SK-N-MC (cell line): ENCODE measurements around the gene GLT6D1.

ENCODE experiments used
- DNase-seq: peaks from one replicate; pipeline ENCODE4 v3.0.0-alpha.2; 2011; ENCODE audit warnings: low read depth, low spot score
- H3K27ac ChIP-seq: fragments of 200-600 bp; sonication (generic); 2 replicates; pipeline ENCODE4 v1.5.1; 2016; ENCODE audit warnings: mixed run types
- H3K36me3 ChIP-seq: fragments of 200-600 bp; sonication (generic); 2 replicates; pipeline ENCODE4 v1.6.1; 2017; ENCODE audit warnings: antibody characterized with exemption, low read length, mixed read lengths; ENCODE audit not compliant: insufficient read depth
- H3K4me3 ChIP-seq: fragments of 200-600 bp; sonication (generic); 2 replicates; pipeline ENCODE4 v1.5.1; 2016
- H3K9ac ChIP-seq: fragments of 200-600 bp; sonication (generic); 2 replicates; pipeline ENCODE4 v1.8.0; 2017; ENCODE audit warnings: mixed run types, mixed read lengths; ENCODE audit not compliant: insufficient read length
- H3K9me3 ChIP-seq: fragments of 200-600 bp; sonication (generic); 2 replicates; pipeline ENCODE4 v1.6.1; 2017; ENCODE audit warnings: low read depth, mild to moderate bottlenecking, antibody characterized with exemption, low read length, moderate library complexity, mixed read lengths
- EZH2 ChIP-seq: fragments of 200-600 bp; sonication (generic); IDR thresholded peaks from one replicate; pipeline ENCODE4 v1.6.1; 2017; ENCODE audit warnings: antibody characterized with exemption
- FOXP2 ChIP-seq: optimal IDR thresholded peaks from 2 replicates; pipeline ENCODE3; 2011; ENCODE audit warnings: mild to moderate bottlenecking, moderate library complexity; ENCODE audit not compliant: insufficient read depth; ENCODE audit errors: extremely low read length, control extremely low read depth
- POLR2AphosphoS5 ChIP-seq: IDR thresholded peaks from 2 replicates; pipeline ENCODE4 v1.6.1; 2012; ENCODE audit warnings: mild to moderate bottlenecking, low read depth, low read length, borderline replicate concordance

GLT6D1 gene

DNA sequence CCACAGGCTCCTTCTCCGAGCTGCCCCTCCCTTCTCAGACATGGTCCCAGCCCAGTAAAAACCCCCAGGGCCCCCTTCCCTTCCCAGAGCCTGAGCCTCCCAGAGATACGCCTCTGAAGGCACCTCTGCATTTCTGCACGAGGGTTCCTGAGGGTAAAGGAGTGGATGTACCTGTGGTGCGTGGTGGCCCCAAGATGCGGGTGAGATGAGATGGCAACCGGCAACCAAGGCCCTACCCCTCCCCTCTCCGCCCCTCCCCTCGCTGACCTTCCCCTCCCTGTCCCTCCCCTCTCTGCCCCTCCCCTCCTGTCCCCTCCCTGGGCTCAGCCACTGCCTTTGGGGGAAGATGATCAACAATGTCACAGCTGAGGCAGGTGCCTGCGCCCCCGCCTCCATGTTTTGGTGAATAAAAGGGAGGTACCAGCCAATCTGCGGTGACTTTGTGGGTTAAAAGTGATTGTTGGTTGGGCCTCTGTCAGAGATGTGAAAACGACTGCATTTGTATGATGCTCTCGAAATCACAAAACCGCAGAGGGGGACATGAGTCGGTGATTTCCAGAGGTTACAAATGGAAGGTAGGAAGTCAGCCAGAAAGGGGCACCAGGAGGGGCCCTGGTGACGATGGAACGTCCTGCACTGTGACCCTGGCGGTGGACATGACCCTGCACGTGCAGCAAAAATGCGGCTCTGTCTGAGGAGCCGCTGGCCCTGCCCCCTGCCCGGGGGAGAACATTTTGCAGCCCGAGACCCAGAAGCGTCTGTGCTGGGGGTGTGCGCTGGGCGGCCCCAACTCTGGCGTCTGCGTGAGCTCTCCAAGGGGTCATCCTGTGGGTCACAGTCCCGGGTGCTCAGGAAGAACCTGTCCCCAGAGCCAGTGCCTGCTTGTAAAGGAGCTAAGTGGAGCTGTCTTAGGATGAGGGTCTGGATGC lies 27.5 kb upstream of the GLT6D1 start:
- no peak for DNase-seq

DNA sequence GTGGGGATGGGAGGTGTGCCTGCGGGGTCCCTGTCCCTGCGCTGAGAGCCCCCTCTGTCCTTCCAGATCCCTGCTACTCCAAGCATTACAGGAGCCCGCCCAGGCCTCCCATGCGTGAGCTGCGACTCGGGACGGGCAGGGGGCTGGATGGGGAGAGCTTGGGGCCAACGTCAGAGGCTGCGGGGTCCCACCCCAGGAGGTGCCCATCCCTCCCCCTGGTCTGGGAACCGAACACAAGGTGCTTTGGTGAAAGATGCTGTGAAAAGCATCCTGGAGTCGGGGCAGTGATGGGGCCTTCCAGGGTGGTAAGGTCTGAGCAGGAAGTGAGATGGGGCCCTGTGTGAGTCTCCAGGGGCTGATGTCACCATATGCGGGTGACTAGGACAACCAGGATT lies 26.5 kb upstream of the GLT6D1 start:
- no peak overlapping the region for H3K27ac ChIP-seq
- no peak overlapping the region for H3K4me3 ChIP-seq
- DNase-seq, result no peak
- no peaks in the 10 kb centered on the region for H3K36me3 ChIP-seq
- no peaks in the 10 kb centered on the region for H3K9me3 ChIP-seq
- TF ChIP-seq EZH2, result no peak
- no peak for TF ChIP-seq FOXP2
- H3K9ac ChIP-seq, result no peak overlapping the region

More for the DNA sequence above, 27.5 kb upstream of the GLT6D1 start:
- Histone ChIP-seq H3K27ac (no peak overlapping the region), H3K9me3 (no peaks in the 10 kb centered on the region), H3K9ac (no peak overlapping the region), H3K4me3 (no peak overlapping the region), H3K36me3 (no peaks in the 10 kb centered on the region)
- TF ChIP-seq FOXP2, result no peak
- no peak for TF ChIP-seq POLR2AphosphoS5
- no peak for TF ChIP-seq EZH2

DNA sequence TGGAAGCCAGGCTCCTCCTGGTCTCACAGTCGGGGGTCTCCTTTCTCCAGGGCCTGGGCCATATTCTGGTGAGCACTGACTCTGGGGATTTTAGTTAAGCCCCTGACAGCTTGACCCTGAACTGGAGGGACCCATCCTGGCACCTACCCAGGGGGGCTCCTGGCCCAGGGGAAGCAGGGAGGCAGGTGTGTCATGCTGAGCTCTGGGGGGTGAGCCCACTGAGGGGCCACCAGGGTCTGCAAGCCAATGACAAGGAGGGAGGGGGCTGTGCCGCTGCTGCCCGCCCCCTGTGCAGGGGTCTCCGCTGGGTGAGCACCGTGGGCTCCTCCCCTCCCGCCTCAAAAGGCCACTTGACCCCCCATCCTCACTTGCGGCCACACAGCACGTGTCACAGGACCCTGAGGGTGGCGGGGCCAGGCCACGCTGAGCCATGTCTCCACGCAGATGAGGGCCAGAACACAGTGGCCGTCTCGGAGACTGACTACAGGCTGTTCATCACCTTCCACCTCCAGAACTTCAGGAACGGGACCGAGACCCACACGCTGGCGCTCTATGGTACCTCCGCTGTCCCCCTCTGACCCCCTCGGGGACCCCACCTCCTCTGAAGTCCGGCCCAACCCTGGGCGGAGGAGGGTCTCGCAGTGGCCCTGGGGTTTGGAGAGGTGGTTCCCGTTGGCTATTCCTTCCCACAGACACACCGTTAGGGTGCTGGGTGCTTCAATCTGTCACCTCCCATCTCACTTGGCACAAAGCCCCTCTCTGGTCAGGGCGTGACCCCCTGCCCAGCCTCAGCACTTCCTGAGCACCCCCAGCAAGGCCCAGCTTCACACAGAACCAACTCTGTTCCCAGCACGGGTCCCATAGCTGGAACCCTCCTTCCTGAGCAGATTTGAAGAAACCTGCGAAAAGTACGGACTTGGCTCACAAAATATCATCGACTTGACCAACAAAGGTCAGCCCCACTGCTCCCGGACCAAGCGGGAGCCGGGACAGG lies 25.8 kb upstream of the GLT6D1 start:
- no peak for DNase-seq
- H3K4me3 ChIP-seq, result no peak overlapping the region
- TF ChIP-seq FOXP2, result no peak
- TF ChIP-seq EZH2, result no peak
- TF ChIP-seq POLR2AphosphoS5, result no peak
- no peak overlapping the region for H3K9ac ChIP-seq
- H3K9me3 ChIP-seq, result no peaks in the 10 kb centered on the region
- no peak overlapping the region for H3K27ac ChIP-seq
- no peaks in the 10 kb centered on the region for H3K36me3 ChIP-seq

DNA sequence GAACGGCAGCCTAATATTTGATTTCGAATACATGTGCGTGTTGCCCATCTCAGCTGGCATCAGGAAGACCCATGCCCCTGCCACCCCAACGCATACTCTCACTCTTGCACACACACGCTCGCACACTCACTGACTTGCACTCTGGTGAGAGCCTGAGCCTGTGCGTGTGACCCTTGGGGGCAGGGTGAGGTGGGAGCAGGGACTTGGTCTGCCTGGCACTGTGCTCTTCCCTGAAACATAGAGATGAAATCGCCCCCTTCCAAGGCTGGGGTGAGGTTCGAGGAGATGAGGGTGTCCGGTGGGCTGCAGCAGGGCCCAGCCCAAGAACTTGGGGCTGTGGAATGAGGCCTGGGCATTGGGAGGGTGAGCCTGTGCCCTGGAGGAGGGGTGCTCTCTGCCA lies 24.9 kb upstream of the GLT6D1 start:
- Histone ChIP-seq H3K27ac (no peak overlapping the region), H3K4me3 (no peak overlapping the region), H3K9ac (no peak overlapping the region), H3K36me3 (no peaks in the 10 kb centered on the region), H3K9me3 (no peaks in the 10 kb centered on the region)
- no peak for DNase-seq
- TF ChIP-seq FOXP2 (no peak), POLR2AphosphoS5 (no peak), EZH2 (no peak)

DNA sequence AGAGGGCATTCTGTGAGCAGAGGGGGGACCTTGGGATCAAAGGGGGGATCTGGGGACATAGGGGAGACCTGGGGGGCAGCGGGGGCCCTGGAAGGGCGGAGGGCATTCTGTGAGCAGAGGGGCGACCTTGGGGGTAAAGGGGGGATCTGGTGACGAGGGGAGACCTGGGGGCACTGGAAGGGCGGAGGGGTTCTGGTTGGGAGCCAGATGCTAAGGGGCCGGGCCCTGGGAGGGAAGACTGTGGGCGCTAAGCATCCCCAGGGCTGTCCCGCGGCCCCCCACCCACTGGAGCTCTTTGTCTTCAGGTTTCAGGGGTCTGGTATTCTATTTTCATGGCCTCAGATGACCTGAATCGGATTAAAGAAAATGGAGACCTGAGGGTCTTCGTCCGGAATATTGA lies 24.5 kb upstream of the GLT6D1 start:
- Histone ChIP-seq H3K36me3 (no peaks in the 10 kb centered on the region), H3K9ac (no peak overlapping the region), H3K4me3 (no peak overlapping the region), H3K9me3 (no peaks in the 10 kb centered on the region), H3K27ac (no peak overlapping the region)
- TF ChIP-seq POLR2AphosphoS5, result no peak
- no peak for TF ChIP-seq FOXP2
- no peak for TF ChIP-seq EZH2
- DNase-seq, result no peak

DNA sequence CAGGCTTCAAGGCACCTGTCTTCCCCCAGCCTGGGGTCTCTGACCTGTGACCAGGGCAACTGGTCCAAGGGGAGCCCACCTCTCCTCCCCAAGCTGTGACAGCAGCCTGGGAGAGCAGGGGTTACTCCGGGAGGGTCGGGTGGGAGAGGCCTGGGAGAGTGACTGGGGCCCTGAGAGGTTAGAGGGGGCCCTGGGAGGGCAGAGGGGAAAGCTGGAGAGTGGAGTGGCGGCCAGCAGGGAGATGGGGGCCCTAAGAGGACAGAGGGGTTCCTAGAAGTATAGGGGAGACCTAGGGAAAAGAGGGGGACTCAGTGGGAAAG lies 24.1 kb upstream of the GLT6D1 start:
- Histone ChIP-seq H3K27ac (no peak overlapping the region), H3K9ac (no peak overlapping the region), H3K36me3 (no peaks in the 10 kb centered on the region), H3K4me3 (no peak overlapping the region), H3K9me3 (no peaks in the 10 kb centered on the region)
- TF ChIP-seq POLR2AphosphoS5, result no peak
- TF ChIP-seq FOXP2, result no peak
- no peak for TF ChIP-seq EZH2
- no peak for DNase-seq

DNA sequence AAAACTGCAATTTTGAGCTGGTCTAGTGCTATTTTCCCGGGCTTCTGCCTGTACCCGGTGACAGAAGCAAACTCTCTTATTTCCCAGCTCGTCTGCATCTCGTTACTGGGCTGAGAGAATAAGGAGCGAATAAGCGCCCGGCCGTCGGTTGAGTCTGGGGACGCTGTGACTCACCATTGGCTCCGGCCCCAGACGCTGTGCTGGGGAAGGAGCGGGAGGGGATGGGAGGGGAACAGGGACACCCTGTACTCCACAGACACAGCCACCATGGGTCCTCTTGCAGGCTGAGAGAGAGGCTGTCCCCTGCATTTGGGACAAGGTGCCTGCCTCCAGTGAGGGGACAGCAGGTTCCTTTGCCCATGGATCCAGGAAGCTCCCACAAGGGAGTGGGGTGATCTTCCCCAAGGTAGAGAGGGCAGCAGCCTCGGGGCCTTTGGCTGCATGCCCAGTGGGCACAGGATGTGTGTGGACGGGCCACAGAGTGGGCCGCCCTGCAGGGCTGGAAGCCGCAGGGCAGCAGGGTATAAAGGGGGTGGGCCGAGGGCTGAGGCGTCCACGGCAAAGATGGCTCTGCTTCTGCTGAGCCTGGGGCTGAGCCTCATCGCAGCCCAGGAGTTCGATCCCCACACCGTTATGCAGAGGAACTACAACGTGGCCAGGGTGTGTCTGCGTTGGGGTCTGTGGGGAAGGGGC lies 23.6 kb upstream of the GLT6D1 start, which contains the start of gene LCN9:
TSS of gene LCN9 (plus strand) at position 552 of the 693 bp plus-strand sequence. CDS start at position 565, 13 bp downstream.
- Histone ChIP-seq H3K27ac (no peak within 1 kb of the TSS), H3K9ac (no peak within 1 kb of the TSS), H3K9me3 (no peaks in the 10 kb centered on the region), H3K4me3 (no peak within 1 kb of the TSS), H3K36me3 (no peaks in the 10 kb centered on the region)
- TF ChIP-seq EZH2 (no peak), FOXP2 (no peak), POLR2AphosphoS5 (no peak)
- no peak for DNase-seq
